Activated CD4-positive, alpha-beta T cell treated with anti-CD3 and anti-CD28 coated beads, Interleukin-2, Interleukin-6, amounts not matched to agents 100 ng/mL and 50 ng/mL, durations not matched to agents 16 hours and 8 hours (primary cell): ENCODE results near the gene GRN.
A peak's percentile ranks its signal among the peaks of the same experiment; 100 is the strongest.
"Not testable (repeated sequence)": the region's sequence is repeated elsewhere in the genome, so short reads cannot be mapped to it uniquely, and the experiment has no call there.

ENCODE experiments used
- DNase-seq: peaks from one replicate; pipeline ENCODE4 v3.0.0-alpha.2; 2020

The GRN gene

DNA sequence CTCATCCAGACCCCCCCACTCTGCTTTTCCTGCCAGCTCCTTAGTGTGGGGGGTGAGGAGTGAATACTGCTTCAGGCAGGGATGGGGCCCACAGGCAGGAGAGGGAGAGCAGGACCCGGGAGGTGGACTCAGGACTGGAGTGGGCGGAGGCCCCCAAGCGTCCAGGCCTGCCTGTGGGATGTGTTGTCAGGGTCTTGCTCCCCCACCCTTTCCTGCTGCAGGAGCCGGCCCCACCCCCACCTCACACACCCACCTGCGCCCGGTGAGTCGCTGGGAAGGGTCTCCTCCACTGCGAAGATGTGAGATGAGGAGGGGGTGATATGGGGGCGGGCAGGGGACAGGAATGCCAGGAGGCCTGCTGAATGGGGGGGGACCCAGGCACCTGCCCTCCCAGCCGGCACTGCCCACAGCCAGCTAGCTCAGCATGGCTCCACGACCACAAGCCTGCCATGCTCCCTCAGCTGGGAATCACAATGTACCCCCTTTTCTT lies 17.4 kb downstream of the GRN start:
- DNase-seq: no peak

GRCh38 chr17:44362949-44363612 lies 18.0 kb downstream of the GRN start:
- no peak for DNase-seq

GRCh38 chr17:44363613-44364159 lies 18.6 kb downstream of the GRN start, which contains the start of gene FAM171A2:
TSS of gene FAM171A2 (minus strand) at chr17:44363853. CDS start at chr17:44363714, 139 bp downstream.
- peak; percentile 75 for DNase-seq

DNA sequence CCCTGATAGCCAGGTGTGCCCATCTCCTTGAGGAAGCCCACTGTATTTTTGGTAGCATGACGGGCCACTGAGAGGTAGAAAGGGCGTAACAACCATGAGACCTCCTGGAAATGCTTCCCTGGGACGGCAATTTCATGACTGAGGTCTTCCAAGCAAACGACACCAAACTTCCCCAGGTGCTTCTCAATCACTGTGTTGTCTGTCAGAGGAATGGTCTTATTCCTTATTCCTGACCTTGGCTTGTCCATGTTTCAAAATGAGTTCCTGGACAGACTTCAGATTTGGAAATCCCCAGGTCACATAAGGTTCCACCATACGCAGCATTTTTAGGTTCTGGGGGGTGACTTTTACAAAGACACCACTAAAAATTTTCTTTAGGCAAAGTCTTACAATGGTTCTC lies 19.9 kb downstream of the GRN start:
- not testable (repeated sequence) for DNase-seq

GRCh38 chr17:44367231-44367979 lies 22.3 kb downstream of the GRN start:
- DNase-seq: no peak

DNA sequence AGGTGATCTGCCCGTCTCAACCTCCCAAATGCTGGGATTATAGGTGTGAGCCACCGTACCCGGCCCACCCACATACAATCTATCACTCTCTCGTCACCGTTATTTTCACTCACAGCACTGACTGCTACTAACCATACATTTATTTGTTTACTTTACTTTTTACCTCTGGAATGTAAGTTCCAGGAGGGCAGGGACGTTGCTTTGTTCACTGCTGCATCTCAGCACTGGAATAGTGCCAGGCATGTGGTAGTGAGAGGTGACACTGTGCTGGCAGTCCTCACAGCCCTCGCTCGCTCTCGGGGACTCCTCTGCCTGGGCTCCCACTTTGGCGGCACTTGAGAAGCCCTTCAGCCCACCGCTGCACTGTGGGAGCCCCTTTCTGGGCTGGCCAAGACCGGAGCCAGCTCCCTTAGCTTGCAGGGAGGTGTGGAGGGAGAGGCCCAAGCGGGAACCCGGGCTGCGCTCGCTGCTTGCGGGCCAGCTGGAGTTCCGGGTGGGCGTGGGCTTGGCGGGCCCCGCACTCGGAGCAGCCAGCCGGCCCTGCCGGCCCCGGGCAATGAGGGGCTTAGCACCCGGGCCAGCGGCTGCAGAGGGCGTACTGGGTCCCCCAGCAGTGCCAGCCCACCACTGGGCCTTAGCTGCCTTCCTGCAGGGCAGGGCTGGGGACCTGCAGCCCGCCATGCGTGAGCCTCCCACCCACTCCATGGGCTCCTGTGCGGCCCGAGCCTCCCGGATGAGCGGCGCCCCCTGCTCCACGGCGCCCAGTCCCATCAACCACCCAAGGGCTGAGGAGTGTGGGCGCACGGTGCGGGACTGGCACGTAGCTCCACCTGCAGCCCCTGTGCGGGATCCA lies 23.5 kb downstream of the GRN start:
- not testable (repeated sequence) for DNase-seq

DNA sequence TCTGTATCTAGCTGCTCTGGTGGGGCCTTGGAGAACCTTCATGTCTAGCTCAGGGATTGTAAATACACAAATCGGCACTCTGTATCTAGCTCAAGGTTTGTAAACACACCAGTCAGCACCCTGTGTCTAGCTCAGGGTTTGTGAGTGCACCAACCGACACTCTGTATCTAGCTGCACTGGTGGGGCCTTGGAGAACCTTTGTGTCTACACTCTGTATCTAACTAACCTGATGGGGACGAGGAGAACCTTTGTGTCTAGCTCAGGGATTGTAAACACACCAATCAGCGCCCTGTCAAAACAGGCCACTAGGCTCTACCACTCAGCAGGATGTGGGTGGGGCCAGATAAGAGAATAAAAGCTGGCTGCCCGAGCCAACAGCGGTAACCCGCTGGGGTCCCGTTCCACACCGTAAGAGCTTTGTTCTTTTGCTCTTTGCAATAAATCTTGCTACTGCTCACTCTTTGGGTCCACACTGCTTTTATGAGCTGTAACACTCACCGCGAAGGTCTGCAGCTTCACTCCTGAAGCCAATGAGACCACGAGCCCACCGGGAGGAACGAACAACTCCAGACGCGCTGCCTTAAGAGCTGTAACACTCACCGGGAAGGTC lies 24.4 kb downstream of the GRN start:
- not testable (repeated sequence) for DNase-seq

DNA sequence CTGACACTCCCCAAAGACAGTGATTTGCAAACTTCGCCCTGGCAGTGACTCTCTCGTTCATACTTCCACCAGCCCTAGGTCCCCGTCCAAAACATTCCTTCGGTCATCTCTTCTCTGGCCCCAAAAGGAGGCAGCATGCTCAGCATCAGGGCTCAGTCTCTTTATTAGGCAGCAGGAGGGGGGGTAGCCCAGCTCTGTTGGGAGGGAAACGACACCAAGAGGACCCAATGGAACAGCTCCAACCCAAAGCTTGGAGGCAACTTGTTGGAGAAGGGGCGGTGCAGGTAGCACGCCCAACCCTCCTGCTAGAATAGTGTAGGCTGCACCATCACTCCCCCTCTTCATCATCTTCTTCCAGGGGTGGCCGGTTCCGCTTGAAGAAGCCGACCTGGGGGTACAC lies 26.9 kb downstream of the GRN start:
- no peak for DNase-seq

GRCh38 chr17:44374306-44375195 lies 29.4 kb downstream of the GRN start:
- no peak for DNase-seq

- DNase-seq: no peak
These were observed 30.3 kb downstream of the GRN start for GRCh38 chr17:44375196-44376017.

- DNase-seq: peak; percentile 38
These were observed 31.0 kb downstream of the GRN start for GRCh38 chr17:44376124-44376523.

- no peak for DNase-seq
These were observed 31.7 kb downstream of the GRN start for GRCh38 chr17:44376779-44377178.

DNA sequence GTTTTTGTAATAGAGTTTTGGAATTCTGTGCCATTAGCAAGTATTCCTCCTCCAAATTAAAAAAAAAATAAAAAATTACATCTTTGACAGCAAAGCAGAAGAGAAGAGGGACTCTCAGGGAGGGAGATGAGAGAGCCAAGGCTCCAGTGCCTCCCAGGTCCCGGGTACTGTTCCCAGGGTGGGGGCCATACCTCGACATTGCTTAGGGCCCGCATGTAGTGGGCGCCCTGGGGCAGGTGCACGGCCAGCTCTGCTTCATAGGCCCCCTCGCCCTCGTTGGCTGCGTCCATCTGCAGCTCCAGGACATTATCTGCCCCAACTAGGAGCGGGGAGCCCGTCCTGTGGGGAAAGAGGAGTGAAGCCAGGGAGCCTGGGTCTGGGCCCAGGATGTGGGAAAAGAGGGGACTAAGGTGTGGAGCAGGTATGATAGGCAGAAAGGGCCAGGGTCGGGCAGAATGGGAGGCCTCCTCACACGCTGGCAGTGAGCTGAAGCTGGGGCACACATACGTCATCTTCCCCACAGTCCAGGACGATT lies 33.1 kb downstream of the GRN start:
- DNase-seq: no peak

- DNase-seq: no peak
These were observed 34.8 kb downstream of the GRN start for GRCh38 chr17:44379887-44380286.

- DNase-seq: no peak
These were observed 35.7 kb downstream of the GRN start for GRCh38 chr17:44380767-44381166.

DNA sequence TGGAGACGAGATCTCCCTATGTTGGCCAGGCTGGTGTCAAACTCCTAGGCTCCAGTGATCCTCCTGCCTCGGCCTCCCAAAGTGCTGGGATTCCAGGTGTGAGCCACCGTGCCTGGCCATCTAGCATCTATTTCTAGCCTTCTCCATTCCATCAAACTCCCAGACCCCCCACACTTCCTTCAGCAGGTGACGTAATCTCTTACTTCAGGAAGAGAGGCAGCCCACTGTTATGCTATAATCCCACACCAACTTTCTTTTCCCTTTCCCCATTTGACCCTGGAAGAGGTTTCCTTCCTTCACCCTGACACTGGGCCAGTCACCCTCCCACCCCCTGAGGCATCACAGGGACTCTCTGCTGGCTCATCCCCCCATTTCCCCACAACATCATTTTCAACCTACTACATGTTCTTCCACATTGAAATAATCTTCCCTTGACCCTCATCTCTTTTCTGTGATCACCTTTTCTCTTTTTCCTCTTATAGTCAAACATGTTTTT lies 36.8 kb downstream of the GRN start:
- no peak for DNase-seq

- no peak for DNase-seq
These were observed 37.8 kb downstream of the GRN start for GRCh38 chr17:44382917-44383316.

DNA sequence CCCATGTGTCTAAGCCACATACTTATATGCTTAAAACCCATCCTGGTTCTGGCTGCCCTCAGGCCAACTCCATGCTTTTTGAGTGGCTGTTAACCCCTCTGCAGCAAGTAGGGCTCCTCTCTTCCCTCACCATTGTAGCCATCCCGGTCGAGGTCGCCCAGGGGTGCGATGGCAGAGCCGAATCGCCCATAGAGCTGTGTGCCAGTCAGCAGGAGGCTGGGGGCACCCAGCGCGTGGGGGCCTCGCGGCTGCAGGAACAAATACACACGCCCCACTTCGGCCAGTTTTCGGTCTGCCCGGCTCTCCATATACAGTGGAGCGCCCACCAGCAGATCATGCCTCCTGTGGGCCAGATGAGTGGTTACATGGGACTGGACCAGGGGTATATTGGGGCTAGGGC lies 38.3 kb downstream of the GRN start:
- DNase-seq: no peak

DNA sequence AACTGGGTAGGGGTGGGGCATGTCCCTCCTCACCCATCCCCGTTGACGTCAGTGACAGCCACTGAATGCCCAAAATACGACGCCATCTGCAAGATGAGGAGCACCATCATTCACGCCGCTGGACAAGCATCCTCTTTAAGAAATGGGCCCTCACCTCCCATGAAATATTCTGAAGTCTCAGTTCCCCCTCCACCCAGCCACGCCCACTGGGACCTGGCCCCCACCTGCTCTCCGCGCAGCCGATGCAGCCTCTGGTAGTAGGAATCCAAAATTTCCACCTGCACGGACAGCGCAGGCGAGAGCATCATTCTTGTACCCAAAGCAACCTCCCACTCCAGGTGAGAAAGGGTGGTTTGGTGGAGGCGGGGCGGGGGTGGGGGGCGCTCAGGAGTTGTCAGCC lies 38.8 kb downstream of the GRN start:
- DNase-seq: no peak

DNA sequence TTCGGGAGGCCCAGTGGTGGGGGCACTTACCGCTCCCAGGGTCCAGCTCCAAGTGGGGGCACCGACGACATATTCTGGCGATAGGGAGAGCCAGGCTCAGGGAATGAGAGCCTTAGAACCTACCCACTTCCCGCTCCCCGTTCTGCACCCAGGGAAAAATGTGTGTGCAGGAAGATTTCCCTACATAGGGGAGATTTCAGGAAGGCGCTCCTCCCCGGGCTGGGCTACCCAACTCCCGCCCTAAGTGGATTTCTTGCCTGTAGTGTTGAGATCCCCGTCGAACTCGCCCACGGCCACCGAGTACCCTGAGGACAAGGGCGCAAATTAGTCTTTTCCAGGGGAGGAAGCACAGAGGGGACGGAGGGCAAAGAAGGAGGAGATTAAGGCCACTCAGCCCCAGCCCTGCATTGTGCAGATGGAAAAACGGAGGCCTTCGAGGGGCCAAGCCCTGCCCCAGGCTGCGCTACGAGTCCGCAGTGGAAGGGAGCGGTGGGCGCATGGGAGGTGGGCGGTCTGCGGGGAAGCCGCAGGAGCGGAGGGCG lies 39.2 kb downstream of the GRN start:
- DNase-seq: no peak
